HEK293T (cell line): ENCODE measurements around the gene CYP2S1.

Experiments
- ELF4 ChIP-seq: fragments of 450-650 bp; IDR thresholded peaks from 2 replicates; pipeline ENCODE4 v1.6.1; 2017; ENCODE audit warnings: antibody characterized with exemption
- FOXA1 ChIP-seq: fragments of 450-650 bp; IDR thresholded peaks from 2 replicates; pipeline ENCODE4 v1.6.1; 2016; ENCODE audit warnings: mild to moderate bottlenecking
- FOXK2 ChIP-seq: fragments of 450-650 bp; IDR thresholded peaks from 2 replicates; pipeline ENCODE4 v1.6.1; 2016; ENCODE audit warnings: mild to moderate bottlenecking
- L3MBTL2 ChIP-seq: fragments of 450-650 bp; conservative IDR thresholded peaks from 2 replicates; pipeline ENCODE4 v1.6.1; 2016; ENCODE audit warnings: mild to moderate bottlenecking
- LEF1 ChIP-seq: fragments of 450-650 bp; IDR thresholded peaks from 2 replicates; pipeline ENCODE4 v1.6.1; 2017; ENCODE audit warnings: mild to moderate bottlenecking, borderline replicate concordance
- PKNOX1 ChIP-seq: fragments of 450-650 bp; IDR thresholded peaks from 2 replicates; pipeline ENCODE4 v1.6.1; 2016
- SP1 ChIP-seq: fragments of 450-650 bp; IDR thresholded peaks from 2 replicates; pipeline ENCODE4 v1.6.1; 2017
- TARDBP ChIP-seq: fragments of 450-650 bp; IDR thresholded peaks from 2 replicates; pipeline ENCODE4 v1.6.1; 2016
- ZNF384 ChIP-seq: fragments of 450-650 bp; IDR thresholded peaks from 2 replicates; pipeline ENCODE4 v1.6.1; 2016

- no peak for TF ChIP-seq L3MBTL2
- TF ChIP-seq LEF1, result no peak
- TF ChIP-seq FOXK2, result no peak
- TF ChIP-seq ELF4, result no peak
- no peak for TF ChIP-seq TARDBP
- TF ChIP-seq FOXA1, result no peak
- TF ChIP-seq PKNOX1, result no peak
- no peak for TF ChIP-seq ZNF384
- TF ChIP-seq SP1, result no peak
Measured at GRCh38 chr19:41161903-41162302, 31.1 kb upstream of the CYP2S1 start.
